Activated CD4-positive, alpha-beta T cell treated with anti-CD3 and anti-CD28 coated beads, Interleukin-2, amount 10 ng/mL, durations not matched to agents 7 days and 5 days (primary cell): ENCODE data around the gene SPACDR. TPM values are rescaled to one million over a fixed set of nuclear protein-coding genes. Genes with fewer than 3 reads are reported as not detected.

Experiments used
- CTCF ChIA-PET: fragments of 350-600 bp; sonication (Branson Sonifier 250); formaldehyde crosslinking; loops from one replicate; lab custom pipeline; 2021; ENCODE audit warnings: antibody characterized with exemption; lab: Charles Lee
- POLR2A ChIA-PET: fragments of 350-600 bp; sonication (Branson Sonifier 250); formaldehyde crosslinking; loops from one replicate; lab custom pipeline; 2021; ENCODE audit warnings: antibody characterized with exemption; lab: Charles Lee
- DNase-seq: peaks from one replicate; pipeline ENCODE4 v3.0.0-alpha.2; 2020
- H3K27ac Mint-ChIP-seq: one replicate; pipeline ENCODE4 v1.8.0; 2021; ENCODE audit warnings: mild to moderate bottlenecking, moderate library complexity, mixed read lengths
- H3K27me3 Mint-ChIP-seq: one replicate; pipeline ENCODE4 v1.8.0; 2021; ENCODE audit warnings: mixed read lengths
- H3K36me3 Mint-ChIP-seq: one replicate; pipeline ENCODE4 v1.8.0; 2021; ENCODE audit warnings: low read depth, mixed read lengths
- H3K4me1 Mint-ChIP-seq: one replicate; pipeline ENCODE4 v1.8.0; 2021; ENCODE audit warnings: mixed read lengths
- H3K4me3 Mint-ChIP-seq: one replicate; pipeline ENCODE4 v1.8.0; 2021; ENCODE audit warnings: mild to moderate bottlenecking, moderate library complexity, mixed read lengths
- H3K9me3 Mint-ChIP-seq: one replicate; pipeline ENCODE4 v1.8.0; 2021; ENCODE audit warnings: mixed read lengths
- total RNA-seq, 2 experiments: library from RNA; stranded (reverse); gene quantifications; one replicate each; pipeline ENCODE4 v1.2.3, GENCODE V29; 2021

SPACDR gene
- total RNA-seq, 2 experiments from 2014 or later: 3.0 to 4.1 TPM

DNA sequence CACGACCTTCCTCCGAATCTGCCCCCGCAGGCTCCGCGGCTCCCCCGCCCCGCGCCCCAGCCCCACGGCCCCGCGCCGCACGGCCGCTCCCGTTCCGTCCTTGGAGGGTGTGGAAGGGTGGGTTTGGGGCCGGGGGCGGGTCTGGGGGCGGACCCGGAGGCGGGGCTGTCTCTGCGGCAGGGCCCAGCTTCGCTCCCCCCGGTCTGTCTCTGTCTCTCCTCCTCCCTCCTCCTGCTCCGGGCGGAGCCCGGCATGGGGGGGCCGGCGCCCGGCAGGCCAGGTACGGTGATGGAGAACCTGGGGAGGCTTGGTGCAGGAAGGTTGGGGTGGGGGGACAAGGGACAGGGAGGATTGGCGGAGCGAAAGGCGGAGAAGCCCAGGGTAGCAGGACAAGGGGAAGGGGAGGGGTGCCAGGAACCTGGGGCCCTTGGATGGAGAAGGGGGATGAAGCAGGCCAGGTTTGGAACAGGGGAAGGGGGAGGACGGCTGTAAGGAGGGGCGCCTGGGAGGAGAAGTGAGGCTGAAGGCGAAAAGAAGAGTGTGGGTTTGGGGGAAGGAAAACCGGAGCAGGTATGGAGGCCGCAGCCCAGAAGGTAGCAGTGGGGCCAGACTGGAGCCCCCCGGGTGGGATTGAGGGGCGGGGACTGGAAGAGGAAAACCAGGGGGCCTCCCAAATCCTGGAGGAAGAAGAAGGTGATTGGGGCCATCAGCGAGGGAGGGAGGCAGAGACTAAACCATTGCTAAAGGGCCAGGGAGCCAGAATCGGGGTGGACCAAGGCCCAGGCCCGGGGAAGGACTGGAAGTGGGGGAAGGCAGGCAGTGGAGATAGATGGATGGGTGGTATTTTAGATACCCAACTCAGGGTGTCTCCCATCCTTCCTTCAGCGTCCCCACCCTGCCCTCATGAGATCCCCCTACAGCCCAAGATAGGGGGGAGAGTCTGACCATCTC lies 19.9 kb upstream of the SPACDR start, which contains the start of gene NYAP1:
TSS of gene NYAP1 (plus strand) at position 206 of the 951 bp plus-strand sequence. CDS start 1,385 bp downstream, outside the sequence.
- ChIA-PET CTCF (interaction anchor here (1.1 to 1.4 kb wide), 2 partner anchors 10 to 13 kb away, joined by 3 to 4 read pairs; no protein-coding TSS in a partner anchor), POLR2A (no interaction called here)
- H3K36me3 Mint-ChIP-seq: peaks cover 1% of the 10 kb centered on the region
- H3K9me3 Mint-ChIP-seq: no peaks in the 10 kb centered on the region
- peak within 1 kb of the TSS; percentile 71 for H3K27ac Mint-ChIP-seq
- peak; percentile 43 for DNase-seq
- no peaks in the 10 kb centered on the region for H3K27me3 Mint-ChIP-seq
- H3K4me1 Mint-ChIP-seq: peaks cover 27% of the 10 kb centered on the region
- peak within 1 kb of the TSS; percentile 83 for H3K4me3 Mint-ChIP-seq

DNA sequence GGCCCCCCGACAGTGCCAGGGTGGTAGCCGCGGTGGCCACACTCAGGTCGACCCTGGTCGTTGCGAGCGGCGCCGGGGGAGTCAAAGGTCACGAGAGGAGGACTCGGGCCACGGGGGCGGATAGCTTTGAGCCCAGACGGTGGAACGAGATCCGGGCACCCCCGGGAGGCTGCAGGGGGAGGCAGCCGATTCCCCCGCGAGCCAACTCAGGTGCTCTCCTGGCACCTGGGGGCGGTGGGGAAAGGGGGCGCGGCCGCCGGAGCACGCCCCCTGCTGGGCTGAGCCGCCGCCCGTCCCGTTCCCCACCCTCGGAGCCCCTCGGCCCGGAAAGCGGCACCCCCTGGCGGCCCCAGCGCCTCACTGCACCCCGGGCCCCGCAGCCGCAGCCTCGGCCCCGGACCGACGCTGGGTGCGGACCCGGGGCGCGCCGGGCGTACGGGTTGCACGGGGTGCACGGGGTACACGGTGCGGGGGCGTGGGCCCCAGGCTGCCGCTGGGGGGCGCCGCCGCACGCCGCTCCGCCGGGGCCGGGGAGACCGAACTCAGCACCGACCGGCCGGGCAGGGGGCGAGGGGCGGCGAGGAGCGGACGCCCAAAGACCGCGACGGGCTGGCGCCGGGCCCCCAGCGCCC lies 19.1 kb upstream of the SPACDR start:
- Mint-ChIP-seq H3K27ac (peak overlapping the region; percentile 71), H3K36me3 (peaks cover 3% of the 10 kb centered on the region), H3K4me3 (peak overlapping the region; percentile 83), H3K9me3 (no peaks in the 10 kb centered on the region), H3K27me3 (no peaks in the 10 kb centered on the region), H3K4me1 (peaks cover 27% of the 10 kb centered on the region)
- DNase-seq: peak; percentile 74
- ChIA-PET POLR2A (no interaction called here), CTCF (interaction anchor here (0.6 to 3.3 kb wide), 25 partner anchors 9 to 152 kb away, joined by 3 to 17 read pairs (median 4); partner anchors contain the start of genes AGFG2, FBXO24, LRCH4 and ZCWPW1)

DNA sequence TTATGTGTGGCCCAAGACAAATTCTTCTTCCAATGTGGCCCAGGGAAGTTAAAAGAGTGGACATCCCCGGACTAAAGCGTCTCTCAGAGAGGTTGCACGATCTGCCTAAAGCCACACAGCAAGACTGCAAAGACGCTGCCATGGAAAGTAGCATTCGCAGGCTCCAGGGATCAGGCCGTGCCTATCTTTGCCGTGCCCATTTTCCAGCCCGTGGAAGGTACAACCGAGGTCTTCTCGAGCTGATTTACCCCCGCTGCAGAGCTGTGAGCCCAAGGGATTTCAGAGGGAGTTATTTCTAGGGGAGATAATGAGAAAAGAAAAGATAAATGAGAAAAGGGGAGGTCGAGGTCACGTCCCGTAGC lies 18.6 kb upstream of the SPACDR start:
- Mint-ChIP-seq H3K27ac (peak overlapping the region; percentile 71), H3K36me3 (peaks cover 7% of the 10 kb centered on the region), H3K4me1 (peaks cover 27% of the 10 kb centered on the region), H3K27me3 (no peaks in the 10 kb centered on the region), H3K4me3 (peak overlapping the region; percentile 83), H3K9me3 (no peaks in the 10 kb centered on the region)
- no peak for DNase-seq
- CTCF ChIA-PET: interaction anchor here (0.6 to 3.3 kb wide), 25 partner anchors 9 to 153 kb away, joined by 3 to 17 read pairs (median 4); partner anchors contain the start of genes AGFG2, FBXO24, LRCH4 and ZCWPW1
- POLR2A ChIA-PET: no interaction called here

DNA sequence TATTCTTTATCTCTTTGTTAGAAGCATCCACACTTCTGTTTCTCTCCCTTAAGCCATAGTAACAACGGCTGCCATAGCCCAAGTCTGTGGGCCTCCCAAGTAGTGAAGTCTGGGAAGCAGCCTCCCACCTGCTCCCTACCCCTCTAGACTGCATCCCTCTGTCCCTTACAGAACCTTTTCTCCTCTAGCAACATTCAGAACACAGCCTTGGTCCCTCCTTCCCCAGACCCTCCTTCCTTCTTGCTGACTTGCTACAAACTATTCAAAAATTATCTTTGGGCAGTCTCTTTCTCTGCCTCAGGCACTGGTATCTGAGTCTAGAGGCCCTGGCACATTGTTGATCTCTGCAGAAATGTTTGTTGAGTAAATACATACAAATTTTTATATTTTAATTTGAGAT lies 17.4 kb upstream of the SPACDR start:
- DNase-seq: no peak
- H3K27me3 Mint-ChIP-seq: no peaks in the 10 kb centered on the region
- CTCF ChIA-PET: interaction anchor here (0.6 to 3.3 kb wide), 3 partner anchors 8 to 78 kb away, joined by 4 to 17 read pairs (median 12); no protein-coding TSS in a partner anchor
- no peak overlapping the region for H3K4me3 Mint-ChIP-seq
- H3K4me1 Mint-ChIP-seq: peaks cover 34% of the 10 kb centered on the region
- H3K27ac Mint-ChIP-seq: no peak overlapping the region
- H3K36me3 Mint-ChIP-seq: peaks cover 16% of the 10 kb centered on the region
- POLR2A ChIA-PET: no interaction called here
- no peaks in the 10 kb centered on the region for H3K9me3 Mint-ChIP-seq

DNA sequence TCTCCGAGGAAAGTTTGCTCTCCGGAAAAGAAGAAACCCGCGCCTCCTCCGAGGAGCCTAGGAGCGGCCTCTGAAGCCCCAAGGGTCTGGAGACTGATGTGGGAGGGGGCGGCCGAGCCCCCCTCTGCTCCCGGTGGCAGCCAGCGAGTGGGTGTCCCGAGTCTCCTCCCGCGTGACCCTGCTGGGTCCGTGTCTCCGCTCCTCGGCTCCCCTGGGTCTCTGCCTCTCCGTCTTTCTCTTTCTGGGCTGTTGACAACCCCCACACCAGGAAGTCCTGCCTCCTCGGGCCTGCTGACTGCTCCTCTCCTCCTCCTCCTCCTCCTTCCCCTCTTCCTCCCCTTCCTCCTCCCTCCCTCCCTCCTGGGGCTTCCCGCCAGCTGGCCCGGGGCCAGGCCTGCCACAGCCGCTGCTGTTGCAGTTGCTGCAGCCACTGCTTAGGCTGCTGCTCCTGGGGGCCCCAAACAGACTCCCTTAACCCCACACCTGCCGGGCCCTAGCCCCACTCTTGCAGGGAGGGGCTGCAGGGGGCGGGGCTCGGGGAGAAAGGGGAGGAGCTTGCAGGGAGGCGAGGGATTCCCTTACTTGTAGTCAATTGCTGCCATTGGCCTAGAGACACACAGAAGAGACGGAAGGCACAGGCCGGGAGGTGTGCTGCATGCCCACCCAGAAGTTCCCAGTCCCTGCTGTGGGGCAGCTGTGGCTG lies 15.0 kb upstream of the SPACDR start, which contains the start of gene TSC22D4:
TSS of gene TSC22D4 (minus strand) at position 257 of the 703 bp plus-strand sequence. CDS start 1,176 bp downstream, outside the sequence.
- ChIA-PET CTCF (interaction anchor here (0.7 to 3.1 kb wide), 5 partner anchors 10 to 227 kb away, joined by 3 to 12 read pairs (median 3); partner anchors contain the start of gene POP7), POLR2A (no interaction called here)
- peak within 1 kb of the TSS; percentile 98 for H3K4me3 Mint-ChIP-seq

DNA sequence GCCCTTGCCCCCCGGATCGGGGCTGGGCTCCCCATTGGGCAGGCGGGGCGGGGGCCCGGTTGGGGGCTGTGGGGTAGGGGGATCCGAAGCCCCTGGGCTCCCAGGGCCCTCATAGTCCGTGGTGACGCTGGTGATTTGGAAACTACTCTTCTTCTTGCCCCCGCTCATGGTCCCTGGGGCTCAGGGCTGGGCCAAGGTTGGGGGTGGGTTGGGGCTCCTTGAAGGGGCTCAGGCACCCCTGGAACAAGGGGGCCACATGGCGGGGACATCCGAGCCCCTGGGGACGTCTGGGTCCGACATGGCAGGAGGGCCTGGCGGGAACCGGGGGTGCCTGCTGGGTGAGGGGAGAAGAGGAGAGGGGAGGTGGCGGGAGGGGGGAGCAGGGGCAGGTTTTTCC lies 13.8 kb upstream of the SPACDR start:
- H3K27me3 Mint-ChIP-seq: no peaks in the 10 kb centered on the region
- no peaks in the 10 kb centered on the region for H3K9me3 Mint-ChIP-seq
- CTCF ChIA-PET: interaction anchor here (0.6 to 1.4 kb wide), 6 partner anchors 9 to 250 kb away, joined by 3 to 4 read pairs (median 3); partner anchors contain the start of gene POP7
- H3K36me3 Mint-ChIP-seq: peaks cover 43% of the 10 kb centered on the region
- H3K4me3 Mint-ChIP-seq: peak overlapping the region; percentile 98
- POLR2A ChIA-PET: interaction anchor here (0.6 kb wide), 1 partner anchor 65 kb away, joined by 3 read pairs; no protein-coding TSS in a partner anchor
- peak overlapping the region; percentile 93 for H3K27ac Mint-ChIP-seq
- DNase-seq: no peak
- peaks cover 54% of the 10 kb centered on the region for H3K4me1 Mint-ChIP-seq

More for the DNA sequence above, 15.0 kb upstream of the SPACDR start, which contains the start of gene TSC22D4:
- H3K4me1 Mint-ChIP-seq: peaks cover 44% of the 10 kb centered on the region
- H3K27me3 Mint-ChIP-seq: no peaks in the 10 kb centered on the region
- DNase-seq: peak; percentile 94
- H3K27ac Mint-ChIP-seq: peak within 1 kb of the TSS; percentile 93
- peaks cover 34% of the 10 kb centered on the region for H3K36me3 Mint-ChIP-seq
- no peaks in the 10 kb centered on the region for H3K9me3 Mint-ChIP-seq

DNA sequence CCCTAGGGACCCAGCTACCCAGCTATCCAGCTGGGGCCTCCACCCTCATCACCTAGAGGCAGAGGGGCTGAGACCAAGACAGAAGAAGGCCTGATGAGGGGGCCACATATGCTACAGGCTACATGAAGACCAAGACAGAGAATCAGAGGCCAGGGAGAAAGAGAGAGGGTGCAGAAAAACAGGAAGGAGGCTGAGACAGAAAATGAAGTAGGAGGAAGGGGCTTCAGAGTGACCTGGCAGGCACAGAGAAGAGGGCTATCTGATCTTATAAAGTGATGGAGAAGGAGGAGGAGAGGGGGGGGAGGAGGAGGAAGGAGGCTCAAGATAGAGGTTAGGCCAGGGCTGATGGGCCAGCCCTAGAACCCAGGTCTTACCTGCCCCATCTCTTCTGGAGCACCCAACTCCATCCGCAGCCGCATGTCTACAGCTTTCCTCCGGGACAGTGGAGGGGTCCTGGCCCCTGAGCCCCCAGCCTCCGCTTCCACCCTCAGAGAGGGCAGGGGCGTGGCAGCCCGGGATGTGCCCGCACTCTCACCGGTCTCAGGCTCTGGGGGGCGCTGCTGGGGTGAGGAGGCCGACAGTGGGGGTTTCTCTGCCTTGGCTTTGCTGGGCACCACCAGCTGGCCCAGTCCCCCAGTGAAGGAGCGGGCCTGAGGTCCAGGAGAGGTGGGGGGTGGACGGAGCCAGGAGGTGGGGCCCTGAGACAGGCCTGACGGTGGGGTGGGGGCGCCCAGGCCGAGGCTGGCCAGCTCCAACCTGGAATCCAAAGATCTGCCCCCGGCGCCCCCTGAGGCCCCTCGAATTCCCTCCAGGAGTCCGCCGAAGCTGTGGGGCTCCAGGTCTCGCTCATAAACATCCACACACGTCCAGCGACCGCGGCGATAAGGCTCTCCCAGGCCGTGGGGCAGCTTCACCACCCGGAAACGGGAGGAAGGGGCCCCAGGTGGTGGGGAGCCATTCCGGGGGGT lies 13.1 kb upstream of the SPACDR start:
- H3K4me1 Mint-ChIP-seq: peaks cover 51% of the 10 kb centered on the region
- H3K36me3 Mint-ChIP-seq: peaks cover 43% of the 10 kb centered on the region
- no peaks in the 10 kb centered on the region for H3K27me3 Mint-ChIP-seq
- ChIA-PET POLR2A (interaction anchor here (0.6 kb wide), 1 partner anchor 66 kb away, joined by 3 read pairs; no protein-coding TSS in a partner anchor), CTCF (interaction anchor here (0.6 to 1.4 kb wide), 4 partner anchors 8 to 251 kb away, joined by 3 to 4 read pairs (median 3); no protein-coding TSS in a partner anchor)
- peak; percentile 45 for DNase-seq
- H3K9me3 Mint-ChIP-seq: no peaks in the 10 kb centered on the region
- H3K4me3 Mint-ChIP-seq: peak overlapping the region; percentile 98
- H3K27ac Mint-ChIP-seq: peak overlapping the region; percentile 82

DNA sequence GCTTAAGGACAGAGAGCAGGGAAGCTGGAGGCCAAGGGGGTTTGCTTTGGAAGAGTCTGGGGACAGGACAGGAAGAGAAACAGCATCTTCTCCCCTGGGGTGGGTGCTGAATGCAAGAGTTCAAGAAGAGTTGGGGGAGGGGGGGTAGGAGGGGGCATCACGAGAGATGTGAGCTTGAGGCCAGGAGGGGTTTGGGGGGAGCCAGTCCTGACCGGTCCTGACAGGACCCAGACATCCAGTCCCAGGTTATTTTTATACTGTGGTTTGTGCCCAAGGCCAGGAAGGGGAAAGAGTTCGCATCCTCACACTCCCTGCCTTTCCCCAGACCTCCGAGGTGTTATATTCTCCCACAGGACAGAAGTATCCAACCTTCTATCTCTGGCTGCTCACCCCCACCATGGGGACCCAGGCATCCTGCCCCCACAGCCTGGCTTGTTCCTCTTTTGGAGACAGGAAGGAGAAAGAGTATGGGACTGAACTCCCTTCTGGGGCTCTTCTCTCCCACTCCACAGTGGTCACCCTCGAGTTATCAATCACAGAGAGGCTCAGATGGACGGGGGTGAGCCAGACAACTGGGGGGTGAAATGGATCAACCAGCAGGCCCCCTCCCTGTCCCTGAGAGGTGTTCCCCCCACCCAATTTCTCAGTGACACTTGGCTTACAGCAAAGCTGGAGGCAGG lies 12.2 kb upstream of the SPACDR start:
- Mint-ChIP-seq H3K9me3 (no peaks in the 10 kb centered on the region), H3K4me1 (peaks cover 48% of the 10 kb centered on the region), H3K27me3 (no peaks in the 10 kb centered on the region), H3K4me3 (peak overlapping the region; percentile 98), H3K36me3 (peaks cover 47% of the 10 kb centered on the region), H3K27ac (peak overlapping the region; percentile 82)
- no peak for DNase-seq
- ChIA-PET POLR2A (no interaction called here), CTCF (interaction anchor here (1.1 to 3.5 kb wide), 2 partner anchors 13 to 83 kb away, joined by 4 to 14 read pairs; partner anchors contain the start of gene SPACDR)

DNA sequence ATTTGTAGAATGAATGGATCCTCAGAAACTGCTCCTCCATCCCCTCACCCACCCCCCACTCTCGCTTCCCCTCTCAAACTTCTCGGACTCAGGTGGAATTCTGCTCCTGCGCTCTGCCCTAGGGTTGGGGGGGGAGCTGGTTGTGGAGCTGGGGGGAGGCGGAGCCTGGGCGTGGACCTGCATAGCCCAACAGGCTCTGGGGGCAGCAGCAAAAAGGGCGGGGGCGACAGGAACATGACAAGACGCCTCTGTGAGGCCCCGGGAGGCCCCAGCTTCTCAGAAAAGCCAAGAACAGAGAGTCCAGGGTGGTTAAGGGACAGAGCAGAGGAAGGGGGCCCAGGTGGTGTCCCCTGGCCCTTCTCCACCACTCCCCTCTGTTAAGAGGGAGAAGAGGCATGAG lies 11.5 kb upstream of the SPACDR start:
- Mint-ChIP-seq H3K4me1 (peaks cover 48% of the 10 kb centered on the region), H3K4me3 (peak overlapping the region; percentile 98), H3K9me3 (no peaks in the 10 kb centered on the region), H3K27me3 (no peaks in the 10 kb centered on the region), H3K36me3 (peaks cover 47% of the 10 kb centered on the region), H3K27ac (peak overlapping the region; percentile 82)
- ChIA-PET POLR2A (no interaction called here), CTCF (interaction anchor here (0.5 to 3.5 kb wide), 3 partner anchors 12 to 84 kb away, joined by 3 to 14 read pairs (median 4); partner anchors contain the start of gene SPACDR)
- DNase-seq: no peak

DNA sequence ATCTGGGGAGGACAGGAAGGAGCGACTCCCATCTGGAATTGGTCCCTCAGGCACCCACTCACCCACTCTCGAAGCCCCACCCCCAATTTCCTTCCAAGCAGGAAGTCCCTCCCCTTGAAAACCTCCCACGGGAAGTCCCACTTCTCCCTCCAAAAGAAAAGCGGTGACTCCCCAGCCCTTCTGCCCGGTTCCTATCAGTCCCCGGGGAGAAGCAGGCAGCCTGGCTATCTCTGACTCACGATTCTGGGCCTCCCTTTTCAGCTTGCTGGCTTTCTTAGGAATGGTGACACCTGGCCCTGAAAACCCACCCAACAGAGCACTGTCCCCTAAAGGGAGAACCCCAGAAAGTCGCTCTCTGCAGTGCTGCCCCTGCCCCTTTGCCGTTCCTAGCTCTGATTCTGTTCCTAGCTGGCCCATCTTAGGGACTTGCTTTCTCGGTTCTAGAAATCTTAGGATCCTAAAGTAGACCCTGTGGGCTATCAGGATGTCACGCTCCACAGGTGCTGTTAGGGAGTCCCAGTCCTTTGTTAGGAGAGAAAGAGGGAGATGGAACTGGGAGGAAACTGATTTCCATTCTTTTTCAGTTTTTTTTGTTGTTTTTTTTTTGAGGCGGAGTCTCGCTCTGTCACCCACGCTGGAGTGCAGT lies 8.9 kb upstream of the SPACDR start:
- Mint-ChIP-seq H3K36me3 (peaks cover 50% of the 10 kb centered on the region), H3K9me3 (no peaks in the 10 kb centered on the region), H3K4me3 (no peak overlapping the region), H3K4me1 (peaks cover 51% of the 10 kb centered on the region), H3K27me3 (no peaks in the 10 kb centered on the region), H3K27ac (peak overlapping the region; percentile 66)
- POLR2A ChIA-PET: no interaction called here
- DNase-seq: no peak
- CTCF ChIA-PET: interaction anchor here (0.7 to 3.5 kb wide), 5 partner anchors 10 to 379 kb away, joined by 3 to 14 read pairs (median 3); partner anchors contain the start of genes PPP1R35 and SLC12A9
